ENCODE data around the gene GPR137. TPM values are rescaled to one million over a fixed set of nuclear protein-coding genes. Genes with fewer than 3 reads are reported as not detected.
A peak's percentile ranks its signal among the peaks of the same experiment; 100 is the strongest.
"Not testable (repeated sequence)": the region's sequence is repeated elsewhere in the genome, so short reads cannot be mapped to it uniquely, and the experiment has no call there.

The GPR137 gene
- total and polyA plus RNA-seq, 4 donors, result 7.1 to 100 (median 56.2) TPM

DNA sequence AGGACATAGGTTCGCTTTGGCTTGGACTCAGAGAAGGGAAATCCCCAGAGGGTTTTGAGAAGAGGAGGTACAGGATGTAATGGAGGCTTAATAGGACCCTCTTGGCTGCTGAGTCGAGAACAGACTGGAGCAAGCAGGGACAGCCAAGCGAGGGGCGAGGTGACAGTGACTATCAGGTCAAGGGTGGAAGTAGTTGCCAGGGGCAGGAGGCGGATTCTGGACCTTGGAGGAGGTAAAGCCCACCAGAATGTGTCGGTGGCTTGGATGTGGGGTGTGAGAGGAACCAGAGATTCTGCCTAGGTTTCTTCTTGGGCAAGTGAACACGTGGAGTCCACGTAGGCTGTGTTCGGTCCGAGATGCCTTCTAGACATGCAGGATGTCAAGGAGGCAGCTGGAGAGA, 27.3 kb downstream of the GPR137 start:
- no peaks in the 10 kb centered on the region for H3K27me3 ChIP-seq (ENCODE audit: control insufficient read depth, insufficient read depth, low read length)
- H3K36me3 ChIP-seq (ENCODE audit: control insufficient read depth, insufficient read depth, low read length), result peaks cover 49% of the 10 kb centered on the region
- 95% methylated on average over 10 of the region's 10 CpGs for WGBS (ENCODE audit: insufficient coverage)
- peaks cover 14% of the 10 kb centered on the region for H3K4me1 ChIP-seq (ENCODE audit: control insufficient read depth, insufficient read depth, low read length)
- DNase-seq (ENCODE audit: low read depth in 4 of 6, low spot score in 6 of 6), result no peak
- no peak overlapping the region for H3K27ac ChIP-seq (ENCODE audit: low read depth, low read length)
- no peaks in the 10 kb centered on the region for H3K9me3 ChIP-seq (ENCODE audit: control insufficient read depth, insufficient read depth, low read length)
- no peak overlapping the region for H3K4me3 ChIP-seq (ENCODE audit: low read depth, low read length)

DNA sequence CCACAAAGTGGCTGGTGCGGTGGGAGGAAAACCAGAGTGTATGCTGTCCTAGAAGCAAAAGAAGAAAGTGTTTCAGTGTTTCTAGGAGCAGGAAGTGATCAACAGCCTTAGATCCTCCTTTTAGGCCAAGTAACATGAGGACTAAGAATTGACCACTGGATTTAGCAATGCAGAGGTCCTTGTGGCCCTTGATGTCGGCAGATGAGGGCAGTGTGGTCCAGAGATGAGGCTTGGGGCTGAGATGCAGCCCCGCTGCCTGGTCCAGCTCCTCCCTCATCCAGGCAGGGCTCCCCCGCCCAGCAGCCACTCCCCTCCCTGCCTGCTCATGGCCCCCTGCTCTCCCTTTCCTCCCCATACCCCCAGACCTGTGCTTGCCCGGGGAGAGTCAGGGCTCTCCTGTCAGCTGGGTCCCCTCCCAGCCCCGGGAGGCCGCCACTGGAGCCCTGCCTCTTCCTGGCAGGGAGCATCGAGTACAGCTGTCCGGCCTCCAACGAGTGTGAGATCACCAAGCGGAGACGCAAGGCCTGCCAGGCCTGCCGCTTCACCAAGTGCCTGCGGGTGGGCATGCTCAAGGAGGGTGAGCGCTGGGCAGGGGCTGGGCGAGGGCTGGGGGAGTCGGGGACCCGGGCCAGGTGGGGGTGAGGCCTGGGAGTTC, 28.0 kb downstream of the GPR137 start:
- 79% methylated on average over 16 of the region's 18 CpGs for WGBS (ENCODE audit: insufficient coverage)
- Histone ChIP-seq H3K27ac (ENCODE audit: low read depth, low read length) (no peak overlapping the region), H3K4me1 (ENCODE audit: control insufficient read depth, insufficient read depth, low read length) (peaks cover 14% of the 10 kb centered on the region), H3K36me3 (ENCODE audit: control insufficient read depth, insufficient read depth, low read length) (peaks cover 49% of the 10 kb centered on the region), H3K27me3 (ENCODE audit: control insufficient read depth, insufficient read depth, low read length) (no peaks in the 10 kb centered on the region), H3K9me3 (ENCODE audit: control insufficient read depth, insufficient read depth, low read length) (no peaks in the 10 kb centered on the region), H3K4me3 (ENCODE audit: low read depth, low read length) (no peak overlapping the region)
- DNase-seq (ENCODE audit: low read depth in 4 of 6, low spot score in 6 of 6), result no peak

DNA sequence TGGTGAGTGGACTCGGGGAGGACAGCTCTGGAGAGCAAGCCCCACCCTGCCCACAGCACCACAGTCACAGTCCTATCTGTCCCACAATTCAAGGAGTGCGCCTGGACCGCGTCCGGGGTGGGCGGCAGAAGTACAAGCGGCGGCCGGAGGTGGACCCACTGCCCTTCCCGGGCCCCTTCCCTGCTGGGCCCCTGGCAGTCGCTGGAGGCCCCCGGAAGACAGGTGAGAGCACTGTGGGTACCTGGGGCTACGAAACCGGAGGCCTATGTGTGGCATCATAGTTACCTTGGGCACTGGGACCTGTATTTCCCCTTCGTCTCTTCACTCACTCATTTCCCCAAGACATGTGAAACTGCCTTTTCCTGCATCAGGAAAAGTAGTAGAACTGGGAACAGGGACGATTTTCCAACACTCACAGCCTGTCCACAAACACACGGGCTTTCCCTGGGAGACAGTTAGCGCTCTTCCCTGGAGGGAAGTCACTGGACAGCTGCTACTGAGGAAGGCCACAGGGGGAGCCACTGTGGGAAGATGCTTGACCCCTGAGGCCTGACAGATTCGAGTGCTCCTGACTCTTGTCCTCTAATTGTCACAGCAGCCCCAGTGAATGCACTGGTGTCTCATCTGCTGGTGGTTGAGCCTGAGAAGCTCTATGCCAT, 28.6 kb downstream of the GPR137 start:
- Histone ChIP-seq H3K36me3 (ENCODE audit: control insufficient read depth, insufficient read depth, low read length) (peaks cover 49% of the 10 kb centered on the region), H3K27me3 (ENCODE audit: control insufficient read depth, insufficient read depth, low read length) (no peaks in the 10 kb centered on the region), H3K9me3 (ENCODE audit: control insufficient read depth, insufficient read depth, low read length) (no peaks in the 10 kb centered on the region), H3K4me1 (ENCODE audit: control insufficient read depth, insufficient read depth, low read length) (peaks cover 20% of the 10 kb centered on the region), H3K27ac (ENCODE audit: low read depth, low read length) (no peak overlapping the region), H3K4me3 (ENCODE audit: low read depth, low read length) (no peak overlapping the region)
- DNase-seq (ENCODE audit: low read depth in 4 of 6, low spot score in 6 of 6), result no peak
- 91% methylated on average over 15 of the region's 19 CpGs for WGBS (ENCODE audit: insufficient coverage)

DNA sequence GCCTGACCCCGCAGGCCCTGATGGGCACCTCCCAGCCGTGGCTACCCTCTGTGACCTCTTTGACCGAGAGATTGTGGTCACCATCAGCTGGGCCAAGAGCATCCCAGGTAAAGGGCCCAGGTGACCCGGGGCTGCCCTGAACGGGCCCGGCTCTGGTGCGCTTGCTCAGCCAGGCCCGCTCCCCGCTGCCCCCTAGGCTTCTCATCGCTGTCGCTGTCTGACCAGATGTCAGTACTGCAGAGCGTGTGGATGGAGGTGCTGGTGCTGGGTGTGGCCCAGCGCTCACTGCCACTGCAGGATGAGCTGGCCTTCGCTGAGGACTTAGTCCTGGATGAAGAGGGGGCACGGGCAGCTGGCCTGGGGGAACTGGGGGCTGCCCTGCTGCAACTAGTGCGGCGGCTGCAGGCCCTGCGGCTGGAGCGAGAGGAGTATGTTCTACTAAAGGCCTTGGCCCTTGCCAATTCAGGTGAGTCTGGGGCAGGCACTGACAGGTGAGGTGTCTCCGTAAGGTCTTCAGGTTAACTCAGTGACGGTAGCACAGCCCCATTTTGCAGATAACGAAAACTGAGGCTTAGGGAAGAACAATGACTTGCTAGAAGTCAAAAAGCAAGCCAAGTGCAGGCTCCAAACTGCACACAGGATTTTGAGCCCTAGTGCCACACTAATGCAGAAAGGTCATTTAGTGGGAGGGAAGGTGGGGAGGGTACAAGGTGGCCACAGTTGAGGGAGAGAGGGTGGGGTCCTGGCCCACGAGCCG, 29.3 kb downstream of the GPR137 start:
- peaks cover 52% of the 10 kb centered on the region for H3K36me3 ChIP-seq (ENCODE audit: control insufficient read depth, insufficient read depth, low read length)
- no peaks in the 10 kb centered on the region for H3K9me3 ChIP-seq (ENCODE audit: control insufficient read depth, insufficient read depth, low read length)
- WGBS (ENCODE audit: insufficient coverage), result 88% methylated on average over 24 of the region's 24 CpGs
- no peak for DNase-seq (ENCODE audit: low read depth in 4 of 6, low spot score in 6 of 6)
- H3K4me1 ChIP-seq (ENCODE audit: control insufficient read depth, insufficient read depth, low read length), result peaks cover 24% of the 10 kb centered on the region
- no peak overlapping the region for H3K4me3 ChIP-seq (ENCODE audit: low read depth, low read length)
- no peaks in the 10 kb centered on the region for H3K27me3 ChIP-seq (ENCODE audit: control insufficient read depth, insufficient read depth, low read length)
- no peak overlapping the region for H3K27ac ChIP-seq (ENCODE audit: low read depth, low read length)

DNA sequence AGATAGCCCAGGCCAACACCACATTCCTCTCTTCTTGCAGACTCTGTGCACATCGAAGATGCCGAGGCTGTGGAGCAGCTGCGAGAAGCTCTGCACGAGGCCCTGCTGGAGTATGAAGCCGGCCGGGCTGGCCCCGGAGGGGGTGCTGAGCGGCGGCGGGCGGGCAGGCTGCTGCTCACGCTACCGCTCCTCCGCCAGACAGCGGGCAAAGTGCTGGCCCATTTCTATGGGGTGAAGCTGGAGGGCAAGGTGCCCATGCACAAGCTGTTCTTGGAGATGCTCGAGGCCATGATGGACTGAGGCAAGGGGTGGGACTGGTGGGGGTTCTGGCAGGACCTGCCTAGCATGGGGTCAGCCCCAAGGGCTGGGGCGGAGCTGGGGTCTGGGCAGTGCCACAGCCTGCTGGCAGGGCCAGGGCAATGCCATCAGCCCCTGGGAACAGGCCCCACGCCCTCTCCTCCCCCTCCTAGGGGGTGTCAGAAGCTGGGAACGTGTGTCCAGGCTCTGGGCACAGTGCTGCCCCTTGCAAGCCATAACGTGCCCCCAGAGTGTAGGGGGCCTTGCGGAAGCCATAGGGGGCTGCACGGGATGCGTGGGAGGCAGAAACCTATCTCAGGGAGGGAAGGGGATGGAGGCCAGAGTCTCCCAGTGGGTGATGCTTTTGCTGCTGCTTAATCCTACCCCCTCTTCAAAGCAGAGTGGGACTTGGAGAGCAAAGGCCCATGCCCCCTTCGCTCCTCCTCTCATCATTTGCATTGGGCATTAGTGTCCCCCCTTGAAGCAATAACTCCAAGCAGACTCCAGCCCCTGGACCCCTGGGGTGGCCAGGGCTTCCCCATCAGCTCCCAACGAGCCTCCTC, 30.2 kb downstream of the GPR137 start:
- Histone ChIP-seq H3K36me3 (ENCODE audit: control insufficient read depth, insufficient read depth, low read length) (peaks cover 57% of the 10 kb centered on the region), H3K4me1 (ENCODE audit: control insufficient read depth, insufficient read depth, low read length) (peaks cover 24% of the 10 kb centered on the region)
- H3K27ac ChIP-seq (ENCODE audit: low read depth, low read length); H3K9me3 ChIP-seq (ENCODE audit: control insufficient read depth, insufficient read depth, low read length); H3K27me3 ChIP-seq (ENCODE audit: control insufficient read depth, insufficient read depth, low read length); DNase-seq (ENCODE audit: low read depth in 4 of 6, low spot score in 6 of 6); H3K4me3 ChIP-seq (ENCODE audit: low read depth, low read length): not testable (repeated sequence)
- 75% methylated on average over 21 of the region's 25 CpGs for WGBS (ENCODE audit: insufficient coverage)

DNA sequence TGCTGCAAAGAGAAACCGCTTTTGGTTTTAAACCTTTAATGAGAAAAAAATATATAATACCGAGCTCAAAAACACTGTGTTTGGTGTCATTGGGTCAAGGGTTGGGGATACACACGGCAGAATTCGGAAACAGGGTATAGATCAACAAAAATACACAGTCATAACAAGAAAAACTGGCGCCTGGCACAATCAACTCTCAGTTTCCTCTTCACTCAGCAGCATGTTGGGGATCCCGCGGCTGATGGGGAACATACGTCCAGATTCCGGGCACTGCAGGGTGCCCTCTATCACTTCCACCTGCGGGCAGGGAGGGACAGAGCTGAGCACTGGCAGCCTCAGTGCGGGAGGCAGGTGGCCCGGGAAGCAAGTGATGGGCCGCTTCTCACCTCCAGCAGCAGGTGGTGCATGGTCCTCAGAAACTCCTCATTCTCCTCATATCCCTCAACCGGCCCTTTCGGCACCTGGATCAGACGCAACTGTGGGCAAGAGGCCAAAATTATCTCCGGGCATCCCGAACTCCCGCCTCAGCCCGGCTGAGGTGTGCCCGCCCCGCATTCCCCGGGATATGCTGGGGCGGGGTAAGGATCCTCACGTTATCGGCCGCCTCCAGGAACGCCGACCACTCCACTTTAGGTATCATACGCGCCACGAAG, 31.1 kb downstream of the GPR137 start:
- no peak for DNase-seq (ENCODE audit: low read depth in 4 of 6, low spot score in 6 of 6)
- Histone ChIP-seq H3K4me3 (ENCODE audit: low read depth, low read length) (peak overlapping the region; percentile 98), H3K27me3 (ENCODE audit: control insufficient read depth, insufficient read depth, low read length) (no peaks in the 10 kb centered on the region), H3K36me3 (ENCODE audit: control insufficient read depth, insufficient read depth, low read length) (peaks cover 61% of the 10 kb centered on the region), H3K4me1 (ENCODE audit: control insufficient read depth, insufficient read depth, low read length) (peaks cover 24% of the 10 kb centered on the region), H3K9me3 (ENCODE audit: control insufficient read depth, insufficient read depth, low read length) (no peaks in the 10 kb centered on the region), H3K27ac (ENCODE audit: low read depth, low read length) (peak overlapping the region; percentile 100)
- 0% methylated on average over 27 of the region's 32 CpGs for whole genome bisulfite sequencing (ENCODE audit: insufficient coverage)

DNA sequence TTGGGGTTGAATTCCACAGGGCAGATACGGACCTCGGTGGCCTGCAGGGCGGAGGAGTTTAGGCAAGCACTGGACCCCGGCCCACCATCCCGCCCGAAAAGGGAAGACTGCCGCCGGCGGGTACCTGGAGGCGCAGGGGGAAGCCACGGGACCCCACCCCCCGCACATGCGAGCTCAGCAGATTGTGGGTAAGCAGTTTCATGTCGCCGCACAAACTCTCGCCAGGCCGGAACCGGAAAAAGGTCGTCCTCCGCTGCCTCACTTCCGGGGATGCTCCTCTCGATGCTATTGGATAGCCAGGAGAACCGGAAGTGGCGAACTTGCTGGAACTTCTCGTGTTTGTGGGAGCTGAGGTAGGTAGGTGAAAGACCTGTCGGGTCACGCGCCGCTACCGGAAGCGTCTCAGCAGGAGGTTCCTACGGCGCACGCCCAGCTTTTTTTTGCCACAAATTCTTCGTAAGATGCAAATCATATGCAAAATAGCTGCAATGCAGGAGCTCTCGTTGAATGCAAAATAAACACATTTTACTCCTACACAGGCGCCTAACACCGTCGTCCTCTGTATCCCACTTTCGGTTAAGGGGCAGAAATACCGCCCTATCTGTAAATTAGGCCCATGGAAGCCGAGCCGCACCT, 31.8 kb downstream of the GPR137 start, which contains the start of gene TRMT112:
TRMT112 (minus strand) TSS at position 235 of the 636 bp plus-strand sequence; CDS start at position 202, 33 bp downstream.
- peak within 1 kb of the TSS; percentile 98 for H3K4me3 ChIP-seq (ENCODE audit: low read depth, low read length)
- peak; percentile 93 to 100 (median 95) for DNase-seq (ENCODE audit: low read depth in 4 of 6, low spot score in 6 of 6)
- no peaks in the 10 kb centered on the region for H3K9me3 ChIP-seq (ENCODE audit: control insufficient read depth, insufficient read depth, low read length)
- under 1% methylated on average over 43 of the region's 43 CpGs for WGBS (ENCODE audit: insufficient coverage)
- H3K4me1 ChIP-seq (ENCODE audit: control insufficient read depth, insufficient read depth, low read length), result peaks cover 24% of the 10 kb centered on the region
- H3K36me3 ChIP-seq (ENCODE audit: control insufficient read depth, insufficient read depth, low read length), result peaks cover 64% of the 10 kb centered on the region
- peak within 1 kb of the TSS; percentile 100 for H3K27ac ChIP-seq (ENCODE audit: low read depth, low read length)
- H3K27me3 ChIP-seq (ENCODE audit: control insufficient read depth, insufficient read depth, low read length), result no peaks in the 10 kb centered on the region

DNA sequence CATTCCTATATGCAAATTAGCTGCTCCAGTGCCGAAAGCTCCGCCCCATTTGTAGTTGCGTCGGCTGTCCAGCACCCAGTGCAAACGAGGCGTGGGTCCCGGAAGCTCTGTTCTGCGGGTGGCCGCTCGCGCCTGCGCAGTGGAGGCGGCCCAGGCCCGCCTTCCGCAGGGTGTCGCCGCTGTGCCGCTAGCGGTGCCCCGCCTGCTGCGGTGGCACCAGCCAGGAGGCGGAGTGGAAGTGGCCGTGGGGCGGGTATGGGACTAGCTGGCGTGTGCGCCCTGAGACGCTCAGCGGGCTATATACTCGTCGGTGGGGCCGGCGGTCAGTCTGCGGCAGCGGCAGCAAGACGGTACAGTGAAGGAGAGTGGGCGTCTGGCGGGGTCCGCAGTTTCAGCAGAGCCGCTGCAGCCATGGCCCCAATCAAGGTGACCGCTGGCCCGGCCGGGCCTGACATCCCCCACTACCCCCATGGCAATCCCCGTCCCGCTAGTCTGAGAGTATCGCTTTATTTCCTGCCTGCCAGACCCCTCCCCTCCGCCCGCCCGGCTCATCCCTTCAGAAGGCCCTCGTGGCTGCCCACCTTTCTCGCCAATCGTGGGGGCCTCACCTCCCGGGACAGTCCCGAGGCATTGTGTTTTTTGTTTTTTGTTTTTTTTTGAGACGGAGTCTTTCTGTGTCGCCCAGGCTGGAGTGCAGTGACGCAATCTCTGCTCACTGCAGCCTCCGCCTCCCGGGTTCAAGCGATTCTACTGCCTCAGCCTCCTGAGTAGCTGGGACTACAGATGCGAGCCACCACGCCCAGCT, 32.5 kb downstream of the GPR137 start, which contains the start of gene PRDX5:
PRDX5 (plus strand) TSS at position 161 of the 805 bp plus-strand sequence; CDS start at position 256, 95 bp downstream.
- Histone ChIP-seq H3K27me3 (ENCODE audit: control insufficient read depth, insufficient read depth, low read length) (no peaks in the 10 kb centered on the region), H3K4me1 (ENCODE audit: control insufficient read depth, insufficient read depth, low read length) (peaks cover 24% of the 10 kb centered on the region), H3K4me3 (ENCODE audit: low read depth, low read length) (peak within 1 kb of the TSS; percentile 98), H3K9me3 (ENCODE audit: control insufficient read depth, insufficient read depth, low read length) (no peaks in the 10 kb centered on the region), H3K27ac (ENCODE audit: low read depth, low read length) (peak within 1 kb of the TSS; percentile 100), H3K36me3 (ENCODE audit: control insufficient read depth, insufficient read depth, low read length) (peaks cover 64% of the 10 kb centered on the region)
- DNase-seq (ENCODE audit: low read depth in 4 of 6, low spot score in 6 of 6), result peak; percentile 90 to 99 (median 94)
- 0% methylated on average over 51 of the region's 61 CpGs for WGBS (ENCODE audit: insufficient coverage)
